Ectodermal cell (in vitro differentiated cells): ENCODE data around the gene OGDH.
"Not testable (repeated sequence)": the region's sequence is repeated elsewhere in the genome, so short reads cannot be mapped to it uniquely, and the experiment has no call there.

Experiments used
- H3K27ac ChIP-seq: 2 replicates; pipeline ENCODE4 v1.7.0; 2013; ENCODE audit warnings: mild to moderate bottlenecking, low read depth, low read length; ENCODE audit not compliant: insufficient read depth, poor library complexity, severe bottlenecking
- H3K27me3 ChIP-seq: 2 replicates; pipeline ENCODE4 v1.7.0; 2013; ENCODE audit warnings: mild to moderate bottlenecking, low read length; ENCODE audit not compliant: insufficient read depth, control insufficient read depth, poor library complexity, severe bottlenecking
- H3K36me3 ChIP-seq: one replicate; pipeline ENCODE4 v1.7.0; 2013; ENCODE audit warnings: low read length; ENCODE audit not compliant: control insufficient read depth, insufficient read depth
- H3K4me1 ChIP-seq: one replicate; pipeline ENCODE4 v1.7.0; 2013; ENCODE audit warnings: low read length; ENCODE audit not compliant: control insufficient read depth, insufficient read depth
- H3K4me3 ChIP-seq: 2 replicates; pipeline ENCODE4 v1.7.0; 2013; ENCODE audit warnings: low read depth, low read length, control low read depth; ENCODE audit not compliant: insufficient read depth
- H3K9me3 ChIP-seq: 2 replicates; pipeline ENCODE4 v1.7.0; 2013; ENCODE audit warnings: mild to moderate bottlenecking, low read length, moderate library complexity; ENCODE audit not compliant: control insufficient read depth
- WGBS, 2 experiments: methylation state at CpG; one replicate each; pipeline ENCODE4 v1.1.7; 2013; ENCODE audit warnings: missing lambda C conversion rate in 2 of 2; 5-methylcytosine and 5-hydroxymethylcytosine counted together

OGDH gene

DNA sequence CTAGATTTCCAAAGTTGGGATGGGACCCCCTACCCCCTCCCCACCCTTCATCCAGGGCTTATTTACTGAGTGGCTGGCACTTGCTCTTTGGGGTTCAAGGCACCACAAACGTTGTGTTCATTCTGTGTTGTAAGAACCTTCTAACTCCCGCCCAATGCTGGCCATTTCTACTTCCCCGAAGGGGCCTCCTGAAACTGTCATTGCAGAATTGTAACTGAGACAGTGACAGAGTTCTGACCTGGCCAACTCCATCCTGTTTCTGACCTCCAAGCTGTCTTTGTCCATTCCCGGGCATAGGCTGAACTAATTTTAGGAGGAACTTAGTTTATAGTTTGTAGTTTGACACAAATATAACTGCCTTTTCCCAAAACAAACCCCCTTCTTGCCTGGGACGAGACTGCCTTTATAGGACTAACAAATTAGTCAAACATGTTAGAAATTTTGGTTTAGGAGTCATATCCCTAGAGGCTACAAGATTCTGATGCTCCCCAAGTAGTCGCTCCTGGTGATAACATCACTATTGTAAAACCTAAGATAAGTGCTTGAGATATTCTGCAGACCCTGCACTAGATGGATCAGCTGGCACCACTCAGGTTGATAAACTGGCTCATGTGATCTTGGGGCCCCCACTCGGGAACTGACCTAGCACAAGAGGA is 107.4 kb downstream of the OGDH start:
- Histone ChIP-seq H3K9me3 (no peaks in the 10 kb centered on the region), H3K4me3 (no peak overlapping the region), H3K36me3 (no peaks in the 10 kb centered on the region), H3K27ac (no peak overlapping the region), H3K4me1 (no peaks in the 10 kb centered on the region), H3K27me3 (no peaks in the 10 kb centered on the region)
- WGBS, 2 experiments = 83 to 88% methylated on average over 7 of the region's 7 CpGs

DNA sequence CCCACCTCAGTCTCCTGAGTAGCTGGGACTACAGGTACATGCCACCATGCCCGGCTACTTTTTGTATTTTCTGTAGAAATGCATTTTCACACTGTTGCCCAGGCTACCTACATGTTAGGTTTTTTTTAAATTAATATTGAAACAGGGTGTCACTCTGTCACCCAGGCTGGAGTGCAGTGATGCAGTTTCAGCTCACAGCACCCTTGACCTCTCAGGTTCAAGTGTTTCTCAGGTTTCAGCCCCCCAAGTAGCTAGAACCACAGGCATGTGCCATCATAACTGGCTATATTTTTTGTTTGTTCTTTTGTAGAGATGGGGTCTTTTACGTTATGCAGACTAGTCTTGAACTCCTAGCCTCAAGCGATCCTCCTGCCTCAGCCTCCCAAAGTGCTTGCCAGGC is 109.8 kb downstream of the OGDH start:
- no peaks in the 10 kb centered on the region for H3K36me3 ChIP-seq
- H3K27ac ChIP-seq = no peak overlapping the region
- no peaks in the 10 kb centered on the region for H3K4me1 ChIP-seq
- no peak overlapping the region for H3K4me3 ChIP-seq
- H3K9me3 ChIP-seq = no peaks in the 10 kb centered on the region
- WGBS, 2 experiments = 95% methylated on average over 3 of the region's 3 CpGs
- H3K27me3 ChIP-seq = no peaks in the 10 kb centered on the region

DNA sequence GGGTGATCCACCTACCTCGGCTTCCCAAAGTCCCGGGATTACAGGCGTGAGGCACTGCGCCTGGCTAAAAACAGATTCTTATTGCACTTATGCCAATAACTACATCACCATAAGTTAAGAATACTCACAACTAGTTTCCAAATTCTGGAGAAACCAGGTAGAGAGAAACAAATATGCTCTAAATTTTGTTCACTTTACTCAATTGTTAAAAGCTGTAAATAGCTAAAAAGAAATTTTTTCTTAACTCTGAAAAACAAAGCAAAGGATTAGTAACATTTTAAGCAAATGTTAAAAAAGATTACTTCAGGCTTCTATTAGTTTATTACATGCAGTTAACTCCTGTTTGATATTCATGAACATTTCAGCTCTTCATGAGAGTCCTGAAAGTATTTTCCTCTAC is 113.9 kb downstream of the OGDH start:
- Histone ChIP-seq H3K4me1 (no peaks in the 10 kb centered on the region), H3K9me3 (no peaks in the 10 kb centered on the region), H3K27ac (no peak overlapping the region), H3K27me3 (no peaks in the 10 kb centered on the region), H3K4me3 (no peak overlapping the region), H3K36me3 (no peaks in the 10 kb centered on the region)
- WGBS, 2 experiments = 92 to 95% methylated on average over 4 of the region's 4 CpGs

GRCh38 chr7:44724276-44724675 is 117.8 kb downstream of the OGDH start:
- 85 to 86% methylated on average over 4 of the region's 4 CpGs for WGBS, 2 experiments
- Histone ChIP-seq H3K36me3 (no peaks in the 10 kb centered on the region), H3K27ac (no peak overlapping the region), H3K27me3 (no peaks in the 10 kb centered on the region), H3K4me1 (no peaks in the 10 kb centered on the region), H3K9me3 (no peaks in the 10 kb centered on the region), H3K4me3 (no peak overlapping the region)

DNA sequence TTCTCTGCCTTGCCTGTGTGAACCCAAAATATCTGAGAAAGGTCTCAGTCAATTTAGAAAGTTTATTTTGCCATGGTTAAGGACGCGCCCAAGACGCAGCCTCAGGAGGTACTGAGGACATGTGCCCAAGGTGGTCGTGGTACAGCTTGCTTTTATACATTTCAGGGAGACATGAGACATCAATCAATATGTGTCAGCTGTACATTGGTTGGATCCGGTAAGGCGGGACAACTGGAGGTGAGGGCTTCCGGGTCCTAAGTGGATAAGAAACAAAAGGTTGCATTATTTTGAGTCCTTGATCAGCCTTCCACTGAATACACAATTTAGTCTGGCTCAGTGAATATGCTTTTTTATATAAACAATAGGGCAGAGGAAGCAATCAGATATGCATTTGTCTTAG is 119.8 kb downstream of the OGDH start:
- H3K36me3 ChIP-seq, H3K27me3 ChIP-seq, H3K4me1 ChIP-seq, H3K27ac ChIP-seq, H3K4me3 ChIP-seq, H3K9me3 ChIP-seq: not testable (repeated sequence)
- WGBS, 2 experiments = 90 to 92% methylated on average over 7 of the region's 7 CpGs

DNA sequence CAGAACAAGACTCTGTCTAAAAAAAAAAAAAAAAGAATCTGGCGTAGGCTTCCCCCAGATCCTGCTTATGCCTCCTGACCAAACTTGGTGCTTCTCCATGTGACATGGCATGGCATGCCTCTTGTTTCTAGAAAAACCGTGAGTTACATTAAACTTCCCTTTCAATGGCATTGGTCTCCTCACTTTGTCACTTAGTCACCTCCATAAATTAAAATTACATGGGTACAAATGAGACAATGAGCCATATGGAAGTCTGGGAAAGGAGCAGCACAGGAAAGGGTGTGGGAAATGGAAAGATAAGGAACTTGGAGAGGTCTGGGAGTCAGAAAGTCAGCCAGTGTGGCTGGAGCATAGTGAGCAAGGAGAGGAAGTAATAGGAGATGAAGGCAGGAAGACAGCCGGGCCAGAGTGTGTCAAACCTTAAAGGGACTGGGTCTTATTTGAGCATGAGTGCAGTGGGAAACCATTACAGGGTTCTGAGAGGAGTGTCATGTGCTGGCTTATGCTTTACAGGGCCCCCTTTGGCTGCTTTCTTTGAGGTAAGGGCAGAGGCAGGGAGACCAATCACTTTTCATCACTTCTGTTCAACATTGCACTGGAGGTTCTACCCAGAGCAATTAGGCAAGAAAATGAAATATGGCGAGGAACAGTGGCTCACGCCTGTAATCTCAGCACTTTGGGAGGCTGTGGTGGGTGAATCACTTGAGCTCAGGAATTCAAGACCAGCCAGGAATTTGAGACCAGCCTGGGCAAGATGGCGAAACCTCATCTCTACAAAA is 120.9 kb downstream of the OGDH start:
- Histone ChIP-seq H3K27ac (no peak overlapping the region), H3K36me3 (no peaks in the 10 kb centered on the region), H3K4me3 (no peak overlapping the region), H3K9me3 (no peaks in the 10 kb centered on the region), H3K4me1 (no peaks in the 10 kb centered on the region), H3K27me3 (no peaks in the 10 kb centered on the region)
- 91% methylated on average over 5 to 6 of the region's 6 CpGs for WGBS, 2 experiments

- no peaks in the 10 kb centered on the region for H3K36me3 ChIP-seq
- H3K27me3 ChIP-seq = no peaks in the 10 kb centered on the region
- no peak overlapping the region for H3K4me3 ChIP-seq
- 91 to 100% methylated on average over 1 of the region's 1 CpG for WGBS, 2 experiments
- no peaks in the 10 kb centered on the region for H3K4me1 ChIP-seq
- H3K9me3 ChIP-seq = no peaks in the 10 kb centered on the region
- no peak overlapping the region for H3K27ac ChIP-seq
Observed at GRCh38 chr7:44727937-44728262, 121.5 kb downstream of the OGDH start.

- WGBS, 2 experiments = 90 to 91% methylated on average over 12 of the region's 12 CpGs
- H3K27ac ChIP-seq = no peak overlapping the region
- H3K36me3 ChIP-seq = no peaks in the 10 kb centered on the region
- H3K4me3 ChIP-seq = no peak overlapping the region
- H3K4me1 ChIP-seq = no peaks in the 10 kb centered on the region
- H3K27me3 ChIP-seq = no peaks in the 10 kb centered on the region
- no peaks in the 10 kb centered on the region for H3K9me3 ChIP-seq
Observed at GRCh38 chr7:44729949-44730590, 123.6 kb downstream of the OGDH start.

- H3K36me3 ChIP-seq, H3K27me3 ChIP-seq, H3K27ac ChIP-seq, H3K4me1 ChIP-seq, H3K4me3 ChIP-seq, H3K9me3 ChIP-seq: not testable (repeated sequence)
- WGBS, 2 experiments = 90% methylated on average over 6 of the region's 6 CpGs
Observed at GRCh38 chr7:44732971-44733370, 126.5 kb downstream of the OGDH start.

- Histone ChIP-seq H3K27me3 (no peaks in the 10 kb centered on the region), H3K4me3 (no peak overlapping the region), H3K4me1 (no peaks in the 10 kb centered on the region), H3K36me3 (no peaks in the 10 kb centered on the region), H3K27ac (no peak overlapping the region), H3K9me3 (no peaks in the 10 kb centered on the region)
- WGBS, 2 experiments = 88 to 93% methylated on average over 5 of the region's 5 CpGs
Observed at GRCh38 chr7:44733708-44734481, 127.5 kb downstream of the OGDH start.
